ENCODE data around the gene NAA15. TPM values are rescaled to one million over a fixed set of nuclear protein-coding genes. Genes with fewer than 3 reads are reported as not detected.
"Not testable (repeated sequence)": the region's sequence is repeated elsewhere in the genome, so short reads cannot be mapped to it uniquely, and the experiment has no call there.

The NAA15 gene
- total RNA-seq, 1 experiment from 2014 or later, result 55.0 TPM

- Histone ChIP-seq H3K4me3 (ENCODE audit: low read depth in 2 of 2, low read length in 2 of 2) (no peak overlapping the region), H3K27ac (ENCODE audit: low read length) (no peak overlapping the region), H3K9me3 (ENCODE audit: control insufficient read depth, insufficient read depth, low read depth, low read length) (no peaks in the 10 kb centered on the region), H3K36me3 (ENCODE audit: control insufficient read depth, insufficient read depth, low read length) (peaks cover 2% of the 10 kb centered on the region), H3K4me1 (ENCODE audit: control insufficient read depth, insufficient read depth, low read length) (no peaks in the 10 kb centered on the region; the same call in 1 of the 2 replicates), H3K27me3 (ENCODE audit: control insufficient read depth, insufficient read depth, low read length) (no peaks in the 10 kb centered on the region)
- DNase-seq (ENCODE audit: low read depth, low spot score), result no peak
- no peak for TF ChIP-seq TCF7L2 (IDR thresholded peaks at IDR 0.05; ENCODE audit: low read depth, low read length)
- TF ChIP-seq, protein P1, sequence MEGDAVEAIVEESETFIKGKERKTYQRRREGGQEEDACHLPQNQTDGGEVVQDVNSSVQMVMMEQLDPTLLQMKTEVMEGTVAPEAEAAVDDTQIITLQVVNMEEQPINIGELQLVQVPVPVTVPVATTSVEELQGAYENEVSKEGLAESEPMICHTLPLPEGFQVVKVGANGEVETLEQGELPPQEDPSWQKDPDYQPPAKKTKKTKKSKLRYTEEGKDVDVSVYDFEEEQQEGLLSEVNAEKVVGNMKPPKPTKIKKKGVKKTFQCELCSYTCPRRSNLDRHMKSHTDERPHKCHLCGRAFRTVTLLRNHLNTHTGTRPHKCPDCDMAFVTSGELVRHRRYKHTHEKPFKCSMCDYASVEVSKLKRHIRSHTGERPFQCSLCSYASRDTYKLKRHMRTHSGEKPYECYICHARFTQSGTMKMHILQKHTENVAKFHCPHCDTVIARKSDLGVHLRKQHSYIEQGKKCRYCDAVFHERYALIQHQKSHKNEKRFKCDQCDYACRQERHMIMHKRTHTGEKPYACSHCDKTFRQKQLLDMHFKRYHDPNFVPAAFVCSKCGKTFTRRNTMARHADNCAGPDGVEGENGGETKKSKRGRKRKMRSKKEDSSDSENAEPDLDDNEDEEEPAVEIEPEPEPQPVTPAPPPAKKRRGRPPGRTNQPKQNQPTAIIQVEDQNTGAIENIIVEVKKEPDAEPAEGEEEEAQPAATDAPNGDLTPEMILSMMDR (IDR thresholded peaks at IDR 0.05), result no peak
- no peak for TF ChIP-seq REST (IDR thresholded peaks at IDR 0.05; ENCODE audit: insufficient read depth in 1 of 2, low read depth in 2 of 2, low read length in 1 of 2)
- no peak for TF ChIP-seq POLR2AphosphoS5 (IDR thresholded peaks at IDR 0.05; ENCODE audit: low read depth, low read length)
- no peak for TF ChIP-seq SIN3A (IDR thresholded peaks at IDR 0.05; ENCODE audit: borderline replicate concordance, insufficient read depth, low read depth, low read length)
- POLR2A ChIA-PET, result no interaction called here
- no TSS peak for BruUV-seq (replicated peaks)
- intact Hi-C loops (cut with micrococcal nuclease; ENCODE audit: unreplicated experiment), result no loop called here
- ATAC-seq, result no peak
- in situ Hi-C loops (cut with HindIII; ENCODE audit: low pct_unique_long_range_greater_than_20kb, low sequenced_read_pairs), result no loop called here
- CTCF ChIA-PET, result no interaction called here
These were observed 16.3 kb downstream of the NAA15 start for GRCh38 chr4:139317635-139318034.

GRCh38 chr4:139319571-139319970 is 18.3 kb downstream of the NAA15 start:
- CTCF ChIA-PET, result no interaction called here
- Histone ChIP-seq H3K4me1 (ENCODE audit: control insufficient read depth, insufficient read depth, low read length) (peaks cover 9% of the 10 kb centered on the region), H3K9me3 (ENCODE audit: control insufficient read depth, insufficient read depth, low read depth, low read length) (no peaks in the 10 kb centered on the region), H3K27ac (ENCODE audit: low read length) (no peak overlapping the region), H3K27me3 (ENCODE audit: control insufficient read depth, insufficient read depth, low read length) (no peaks in the 10 kb centered on the region), H3K36me3 (ENCODE audit: control insufficient read depth, insufficient read depth, low read length) (peaks cover 2% of the 10 kb centered on the region), H3K4me3 (ENCODE audit: low read depth in 2 of 2, low read length in 2 of 2) (no peak overlapping the region)
- DNase-seq (ENCODE audit: low read depth, low spot score) (no peak), ATAC-seq (no peak)
- TF ChIP-seq REST (IDR thresholded peaks at IDR 0.05; ENCODE audit: insufficient read depth in 1 of 2, low read depth in 2 of 2, low read length in 1 of 2) (no peak), SIN3A (IDR thresholded peaks at IDR 0.05; ENCODE audit: borderline replicate concordance, insufficient read depth, low read depth, low read length) (no peak), POLR2AphosphoS5 (IDR thresholded peaks at IDR 0.05; ENCODE audit: low read depth, low read length) (no peak), TCF7L2 (IDR thresholded peaks at IDR 0.05; ENCODE audit: low read depth, low read length) (no peak)
- TF ChIP-seq, protein P1 (IDR thresholded peaks at IDR 0.05), result no peak
- intact Hi-C loops (cut with micrococcal nuclease; ENCODE audit: unreplicated experiment), result no loop called here
- POLR2A ChIA-PET, result no interaction called here
- no TSS peak for BruUV-seq (replicated peaks)
- in situ Hi-C loops (cut with HindIII; ENCODE audit: low pct_unique_long_range_greater_than_20kb, low sequenced_read_pairs), result no loop called here

GRCh38 chr4:139322070-139322469 is 20.8 kb downstream of the NAA15 start:
- BruUV-seq (replicated peaks); intact Hi-C loops (cut with micrococcal nuclease; ENCODE audit: unreplicated experiment); DNase-seq (ENCODE audit: low read depth, low spot score); CTCF ChIA-PET; H3K36me3 ChIP-seq (ENCODE audit: control insufficient read depth, insufficient read depth, low read length); H3K9me3 ChIP-seq (ENCODE audit: control insufficient read depth, insufficient read depth, low read depth, low read length); H3K27me3 ChIP-seq (ENCODE audit: control insufficient read depth, insufficient read depth, low read length); POLR2A ChIA-PET; H3K4me3 ChIP-seq (ENCODE audit: low read depth in 2 of 2, low read length in 2 of 2); in situ Hi-C loops (cut with HindIII; ENCODE audit: low pct_unique_long_range_greater_than_20kb, low sequenced_read_pairs); H3K27ac ChIP-seq (ENCODE audit: low read length); ATAC-seq; H3K4me1 ChIP-seq (ENCODE audit: control insufficient read depth, insufficient read depth, low read length): not testable (repeated sequence)

DNA sequence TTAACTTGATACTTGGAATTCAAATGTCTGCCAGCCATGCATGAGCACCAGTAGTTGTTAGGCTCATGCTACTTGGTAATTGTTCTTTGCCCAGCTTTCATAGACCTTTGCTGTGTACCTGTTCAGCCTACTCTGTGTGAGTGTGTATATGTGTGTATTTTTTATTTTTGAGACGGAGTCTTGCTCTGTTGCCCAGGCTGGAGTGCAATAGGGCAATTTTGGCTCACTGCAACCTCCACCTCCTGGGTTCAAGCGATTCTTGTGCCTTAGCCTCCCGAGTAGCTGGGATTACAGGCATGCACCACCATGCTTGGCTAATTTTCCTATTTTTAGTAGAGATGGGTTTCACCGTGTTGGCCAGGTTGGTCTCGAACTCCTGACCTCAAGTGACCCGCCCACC is 21.2 kb downstream of the NAA15 start:
- POLR2A ChIA-PET, result interaction anchor here (0.6 kb wide), 1 partner anchor 263 kb away, joined by 6 read pairs; no protein-coding TSS in a partner anchor
- H3K4me1 ChIP-seq (ENCODE audit: control insufficient read depth, insufficient read depth, low read length); H3K36me3 ChIP-seq (ENCODE audit: control insufficient read depth, insufficient read depth, low read length); H3K9me3 ChIP-seq (ENCODE audit: control insufficient read depth, insufficient read depth, low read depth, low read length); intact Hi-C loops (cut with micrococcal nuclease; ENCODE audit: unreplicated experiment); in situ Hi-C loops (cut with HindIII; ENCODE audit: low pct_unique_long_range_greater_than_20kb, low sequenced_read_pairs); DNase-seq (ENCODE audit: low read depth, low spot score); BruUV-seq (replicated peaks); H3K27me3 ChIP-seq (ENCODE audit: control insufficient read depth, insufficient read depth, low read length); ATAC-seq; CTCF ChIA-PET; H3K27ac ChIP-seq (ENCODE audit: low read length); H3K4me3 ChIP-seq (ENCODE audit: low read depth in 2 of 2, low read length in 2 of 2): not testable (repeated sequence)

Measured in Panc1 (cell line).